C4-2B (cell line): ENCODE results near the gene SLFN12L.

Experiments used
- ZFX ChIP-seq: fragments of 450-650 bp; IDR thresholded peaks from 2 replicates; pipeline ENCODE4 v1.6.1; 2017
- TF ChIP-seq, protein P1 (sequence below): fragments of 450-650 bp; conservative IDR thresholded peaks from 2 replicates; pipeline ENCODE4 v1.5.1; 2017; ENCODE audit warnings: mild to moderate bottlenecking

DNA sequence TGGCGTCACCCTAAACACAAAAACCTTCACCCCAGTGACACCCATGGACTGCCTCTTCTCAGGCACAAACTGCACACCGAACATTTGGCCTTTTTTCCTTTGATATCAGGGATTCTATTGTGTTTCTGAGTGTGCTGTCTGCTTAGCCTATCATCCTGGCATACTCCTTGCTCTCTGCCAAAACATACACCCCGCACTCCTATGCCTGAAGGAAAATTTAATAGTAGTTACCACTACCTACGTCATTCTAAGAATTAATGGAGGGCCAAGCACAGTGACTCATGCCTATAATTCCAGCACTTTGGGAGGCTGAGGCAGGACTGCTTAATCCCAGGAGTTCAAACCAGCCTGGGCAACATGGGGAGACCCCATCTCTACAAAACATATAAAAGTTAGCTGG lies 69.0 kb downstream of the SLFN12L start:
- TF ChIP-seq, protein P1, sequence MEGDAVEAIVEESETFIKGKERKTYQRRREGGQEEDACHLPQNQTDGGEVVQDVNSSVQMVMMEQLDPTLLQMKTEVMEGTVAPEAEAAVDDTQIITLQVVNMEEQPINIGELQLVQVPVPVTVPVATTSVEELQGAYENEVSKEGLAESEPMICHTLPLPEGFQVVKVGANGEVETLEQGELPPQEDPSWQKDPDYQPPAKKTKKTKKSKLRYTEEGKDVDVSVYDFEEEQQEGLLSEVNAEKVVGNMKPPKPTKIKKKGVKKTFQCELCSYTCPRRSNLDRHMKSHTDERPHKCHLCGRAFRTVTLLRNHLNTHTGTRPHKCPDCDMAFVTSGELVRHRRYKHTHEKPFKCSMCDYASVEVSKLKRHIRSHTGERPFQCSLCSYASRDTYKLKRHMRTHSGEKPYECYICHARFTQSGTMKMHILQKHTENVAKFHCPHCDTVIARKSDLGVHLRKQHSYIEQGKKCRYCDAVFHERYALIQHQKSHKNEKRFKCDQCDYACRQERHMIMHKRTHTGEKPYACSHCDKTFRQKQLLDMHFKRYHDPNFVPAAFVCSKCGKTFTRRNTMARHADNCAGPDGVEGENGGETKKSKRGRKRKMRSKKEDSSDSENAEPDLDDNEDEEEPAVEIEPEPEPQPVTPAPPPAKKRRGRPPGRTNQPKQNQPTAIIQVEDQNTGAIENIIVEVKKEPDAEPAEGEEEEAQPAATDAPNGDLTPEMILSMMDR: no peak
- no peak for TF ChIP-seq ZFX
